Glomerular visceral epithelial cell (primary cell): Measurements from ENCODE around the gene PPARG.
"Not testable (repeated sequence)": the region's sequence is repeated elsewhere in the genome, so short reads cannot be mapped to it uniquely, and the experiment has no call there.

Experiments used
- DNase-seq: peaks from one replicate; pipeline ENCODE4 v3.0.0-alpha.2; 2016; ENCODE audit errors: extremely low spot score

The PPARG gene

DNA sequence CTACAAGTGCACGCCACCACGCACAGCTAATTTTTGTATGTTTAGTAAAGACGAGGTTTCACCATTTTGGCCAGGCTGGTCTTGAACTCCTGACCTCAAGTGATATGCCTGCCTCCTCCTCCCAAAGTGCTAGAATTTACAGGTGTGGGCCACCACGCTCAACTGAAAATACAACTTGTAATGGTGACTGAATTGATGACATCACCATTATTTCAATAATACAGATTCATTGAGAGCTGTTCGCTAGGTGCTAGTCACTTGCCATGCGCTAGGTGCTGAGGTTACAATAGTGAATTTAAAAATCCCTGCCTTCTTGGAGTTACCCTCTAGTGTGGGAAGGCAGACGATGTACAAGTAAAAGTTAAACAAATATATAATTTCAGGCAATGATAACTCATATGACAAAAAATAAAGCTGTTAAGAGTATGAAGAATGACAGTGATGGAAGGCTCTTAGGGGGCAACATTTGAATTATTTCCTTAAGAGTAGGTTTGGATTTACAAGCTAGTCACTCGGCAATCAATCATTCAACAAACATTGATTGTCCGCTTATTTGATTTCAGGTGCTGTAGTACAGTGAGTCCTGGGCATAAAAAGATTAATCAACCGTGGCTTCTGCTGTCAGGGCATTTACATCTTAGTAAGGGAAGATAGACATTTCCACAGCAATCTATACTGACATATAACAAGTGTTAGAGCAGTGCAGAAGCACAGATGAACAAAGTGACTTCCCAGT, 9.1 kb upstream of the PPARG start:
- no peak for DNase-seq

- DNase-seq: no peak
Measured at GRCh38 chr3:12280357-12280806, 8.5 kb upstream of the PPARG start.

DNA sequence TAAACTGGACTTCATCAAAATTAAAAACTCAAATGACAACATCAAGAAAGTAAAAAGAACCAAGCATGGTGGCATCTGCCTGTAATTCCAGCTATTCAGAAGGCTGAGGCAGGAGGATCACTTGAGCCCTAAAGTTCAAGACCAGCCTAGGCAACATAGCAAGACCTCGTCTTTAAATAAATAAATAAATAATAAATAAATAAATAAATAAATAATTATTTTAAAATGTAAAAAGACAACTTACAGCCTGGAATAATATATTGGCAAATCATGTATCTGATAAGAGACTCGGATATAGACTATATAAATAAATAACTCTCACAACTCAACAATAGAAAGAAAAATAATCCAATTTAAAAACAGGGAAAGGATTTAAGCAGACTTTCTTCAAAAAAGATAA, 4.3 kb upstream of the PPARG start:
- no peak for DNase-seq

DNA sequence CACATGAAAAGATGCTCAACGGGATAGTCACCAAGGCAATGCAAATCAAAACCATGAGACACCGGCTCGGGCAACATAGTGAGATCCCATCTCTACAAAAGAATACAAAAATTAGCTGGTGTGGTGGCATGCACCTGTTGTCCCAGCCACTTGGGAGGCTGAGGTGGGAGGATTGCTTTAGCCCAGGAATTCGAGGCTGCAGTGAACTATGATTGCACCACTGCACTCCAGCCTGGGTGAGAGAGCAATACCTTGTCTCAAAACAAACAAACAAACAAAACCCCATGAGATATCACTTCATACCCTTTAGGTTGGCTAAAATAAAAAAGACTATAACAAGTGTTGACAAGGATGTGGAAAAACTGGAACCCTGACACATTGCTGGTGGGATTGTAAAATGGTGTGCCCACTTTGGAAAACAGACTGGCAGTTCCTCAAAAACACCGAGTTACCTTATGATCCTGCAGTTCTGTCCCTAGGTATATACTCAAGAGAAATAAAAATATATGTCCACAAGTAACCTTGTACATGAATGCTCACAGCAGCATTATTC, 3.8 kb upstream of the PPARG start:
- no peak for DNase-seq

GRCh38 chr3:12285779-12286178, 3.1 kb upstream of the PPARG start:
- DNase-seq: not testable (repeated sequence)

DNA sequence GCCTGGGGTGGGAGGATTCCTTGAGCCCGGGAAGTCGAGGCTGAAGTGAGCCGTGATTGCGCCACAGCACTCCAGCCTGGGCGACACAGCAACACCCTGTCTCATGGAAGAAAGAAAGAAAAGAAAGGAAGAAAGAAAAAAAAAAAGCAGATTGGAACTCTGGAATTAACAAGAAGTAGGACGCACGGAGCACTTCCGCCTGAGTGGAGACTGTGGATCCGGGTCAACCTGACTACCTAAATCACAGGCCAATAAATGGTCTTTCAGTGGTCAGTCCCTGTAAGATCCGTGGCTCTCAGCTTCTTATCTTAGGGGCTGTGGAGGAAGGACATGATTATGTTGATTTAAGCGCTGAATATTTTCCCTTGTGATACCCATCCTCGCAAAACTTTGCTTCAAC, 2.4 kb upstream of the PPARG start:
- DNase-seq: no peak

- DNase-seq: peak; percentile 15
Measured at GRCh38 chr3:12286927-12287726, 1.7 kb upstream of the PPARG start.

DNA sequence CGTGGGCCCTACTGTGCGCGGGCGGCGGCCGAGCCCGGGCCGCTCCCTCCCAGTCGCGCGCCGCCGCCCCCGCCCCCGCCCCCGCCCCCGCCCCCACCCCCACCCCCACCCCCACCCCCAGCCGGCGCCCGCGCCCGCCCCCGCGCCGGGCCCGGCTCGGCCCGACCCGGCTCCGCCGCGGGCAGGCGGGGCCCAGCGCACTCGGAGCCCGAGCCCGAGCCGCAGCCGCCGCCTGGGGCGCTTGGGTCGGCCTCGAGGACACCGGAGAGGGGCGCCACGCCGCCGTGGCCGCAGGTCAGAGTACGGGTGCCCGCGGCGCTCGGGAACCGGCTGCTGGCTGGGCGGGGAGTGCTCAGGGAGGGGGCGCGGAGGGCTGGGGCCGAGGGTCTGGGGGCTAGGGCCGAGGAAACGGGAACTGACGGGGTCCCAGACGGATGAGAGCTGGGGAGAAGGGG, 1.1 kb upstream of the PPARG start:
- peak; percentile 37 for DNase-seq

GRCh38 chr3:12289524-12289923, 654 bp downstream of the PPARG start:
- no peak for DNase-seq

GRCh38 chr3:12292770-12293169, 3.9 kb downstream of the PPARG start:
- DNase-seq: no peak

DNA sequence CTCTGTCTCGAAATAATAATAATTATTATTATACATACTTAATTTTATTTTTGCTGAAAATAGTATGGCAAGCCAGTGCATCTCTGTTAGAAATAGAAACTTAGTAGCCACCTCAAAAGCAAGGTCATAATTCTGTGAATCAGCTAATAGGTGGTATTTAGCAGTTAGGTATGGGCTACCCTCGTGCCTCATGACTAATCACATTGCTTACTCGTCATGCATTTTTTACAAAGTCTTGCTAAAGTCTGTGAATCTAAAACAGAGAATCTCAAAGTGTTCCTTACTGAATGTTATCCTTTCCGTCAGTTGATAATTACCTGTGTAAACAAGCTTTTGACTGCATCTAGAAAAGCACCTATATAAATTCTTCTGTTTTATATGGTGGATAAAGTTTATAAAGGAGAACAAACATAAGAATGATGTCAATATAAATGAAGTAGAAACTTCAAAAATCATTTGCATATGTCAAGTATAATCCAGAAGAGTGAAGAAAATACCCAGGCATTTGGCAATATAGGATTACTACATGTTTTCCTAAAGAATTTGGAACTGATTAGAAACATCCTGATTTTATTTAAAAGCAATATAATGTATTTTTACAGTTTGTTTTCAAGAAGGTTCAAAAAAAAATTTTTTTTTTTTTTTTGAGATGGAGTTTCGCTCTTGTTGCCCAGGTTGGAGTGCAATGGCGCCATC, 6.2 kb downstream of the PPARG start:
- DNase-seq: peak; percentile 46

DNA sequence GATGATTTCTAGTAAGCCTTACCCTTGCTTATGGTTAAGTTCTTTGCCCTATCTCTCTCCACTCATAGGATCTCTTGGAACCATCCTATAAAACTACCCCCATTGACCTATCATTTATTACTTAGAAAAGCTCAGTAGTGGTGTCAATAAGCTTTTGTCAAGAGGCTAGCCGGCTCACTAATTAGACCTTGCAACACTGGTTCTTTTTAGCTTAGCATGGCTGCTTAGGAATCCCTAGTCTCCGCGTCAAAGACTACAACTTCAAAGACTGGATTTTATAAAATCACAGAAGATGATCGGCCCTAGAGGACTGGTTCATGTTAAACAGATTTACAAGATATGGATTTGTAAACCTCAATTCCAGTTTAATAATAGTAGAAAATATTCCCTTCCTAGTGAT, 7.6 kb downstream of the PPARG start:
- DNase-seq: no peak

DNA sequence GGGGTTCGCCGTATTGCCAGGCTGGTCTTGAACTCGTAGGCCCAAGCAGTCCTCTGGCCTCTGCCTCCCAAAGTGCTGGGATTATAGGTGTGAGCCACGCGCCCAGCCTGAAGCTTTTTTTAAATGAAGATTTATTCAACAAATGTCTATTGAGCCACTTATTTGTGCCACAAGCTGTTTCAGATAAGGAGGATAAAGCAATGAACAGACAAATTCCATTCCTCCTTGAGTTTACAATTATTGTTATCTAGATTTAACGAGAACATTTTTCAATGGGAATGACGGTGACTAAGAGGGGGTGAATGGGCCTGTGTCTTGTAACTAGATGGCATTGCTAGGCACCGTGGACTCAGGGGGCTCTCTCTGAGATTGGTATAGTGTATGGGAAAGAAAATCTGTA, 10.2 kb downstream of the PPARG start:
- no peak for DNase-seq

DNA sequence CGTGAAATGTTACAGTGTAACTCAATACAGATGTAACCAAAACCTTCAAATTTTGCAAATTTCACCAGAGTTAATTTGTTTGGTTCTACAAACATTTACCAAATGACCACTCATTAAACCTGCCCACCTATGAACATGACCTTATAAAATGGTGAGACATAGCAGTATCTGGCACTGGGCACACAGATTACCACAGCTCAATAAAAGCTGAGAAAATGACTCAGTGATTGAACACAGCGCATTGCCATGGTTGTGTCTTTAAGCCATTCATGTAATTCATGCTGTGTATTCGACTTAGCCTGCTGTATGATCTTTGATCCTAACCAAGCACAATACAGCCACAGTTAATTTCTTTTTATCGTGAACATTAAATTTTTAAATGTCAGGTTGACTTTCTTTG, 11.3 kb downstream of the PPARG start:
- peak; percentile 45 for DNase-seq

GRCh38 chr3:12301031-12301430, 12.2 kb downstream of the PPARG start:
- DNase-seq: no peak

DNA sequence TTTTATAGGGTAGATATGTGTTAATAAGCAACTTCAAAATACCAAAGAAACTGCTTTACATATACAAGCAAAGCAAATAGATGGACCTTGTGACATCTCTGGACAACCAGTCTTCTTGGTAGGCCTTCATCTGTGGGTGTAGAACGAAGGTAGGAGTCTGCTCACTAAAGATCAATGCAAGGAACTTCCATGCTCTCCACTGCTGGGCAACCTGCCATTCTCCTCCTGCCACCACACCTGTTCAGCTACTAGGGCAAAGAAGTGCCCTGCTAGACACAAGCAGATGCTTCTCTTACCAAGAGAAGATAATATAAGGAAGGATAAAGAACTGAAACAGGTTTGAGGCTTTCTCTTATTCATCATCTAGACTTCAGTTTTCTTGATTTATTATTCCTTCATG, 12.6 kb downstream of the PPARG start:
- DNase-seq: no peak

DNA sequence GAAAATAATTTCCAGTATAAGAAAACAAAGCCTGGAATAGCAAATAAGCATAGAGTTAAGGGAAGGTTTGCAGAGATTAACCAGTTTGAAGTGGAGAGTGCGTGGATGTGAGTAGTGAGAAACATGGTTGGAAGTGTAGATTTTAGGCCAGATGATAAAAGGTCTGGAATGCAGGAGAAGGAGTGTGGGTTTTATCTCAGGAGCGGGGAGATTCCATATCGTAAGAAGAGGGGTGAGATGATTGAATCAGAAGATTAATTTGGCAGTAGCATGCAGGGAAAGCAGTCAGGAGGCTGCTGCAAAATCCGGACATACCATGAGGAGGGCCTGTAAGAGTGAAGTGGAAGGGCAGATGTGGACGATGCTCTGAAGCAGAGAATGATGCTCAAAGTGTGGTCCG, 13.7 kb downstream of the PPARG start:
- DNase-seq: no peak

DNA sequence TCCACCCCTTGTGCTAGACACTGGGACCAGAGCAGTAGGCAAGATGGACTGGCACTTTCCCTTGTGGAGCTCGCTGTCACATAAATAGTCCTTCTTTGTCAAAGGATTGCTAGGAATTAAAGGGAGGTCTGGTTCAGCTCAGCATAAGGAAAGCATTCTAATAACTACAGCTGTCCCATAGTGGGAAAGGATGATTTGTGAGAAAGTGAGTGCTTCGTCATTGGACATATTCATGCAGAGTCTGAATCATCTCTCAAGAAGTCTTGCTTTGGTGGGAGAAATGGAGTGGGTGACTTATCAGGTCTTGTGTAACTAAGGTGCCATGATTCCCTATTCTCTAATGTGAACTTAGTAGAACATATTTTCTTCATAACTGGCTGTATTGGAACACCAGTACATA, 14.7 kb downstream of the PPARG start:
- peak; percentile 54 for DNase-seq

DNA sequence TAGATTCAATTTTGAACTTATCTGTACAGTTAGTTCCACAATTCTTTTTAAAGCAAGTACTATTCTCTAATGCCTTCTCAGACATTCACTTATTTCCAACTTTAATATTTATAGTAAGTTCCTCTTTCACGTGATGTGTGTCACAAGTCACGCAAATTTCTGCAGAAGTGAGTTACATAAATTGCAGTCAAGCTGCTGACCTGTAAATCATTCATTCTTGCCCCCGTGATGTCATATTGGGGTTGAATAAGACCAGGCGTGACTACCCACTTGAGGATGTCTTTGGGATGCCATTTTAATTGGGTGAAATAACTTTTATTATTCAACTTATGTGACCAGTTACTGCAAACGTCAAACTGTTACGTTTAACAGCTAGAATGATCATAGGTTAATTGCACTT, 15.1 kb downstream of the PPARG start:
- DNase-seq: no peak

GRCh38 chr3:12307136-12307535, 18.3 kb downstream of the PPARG start:
- DNase-seq: no peak

- DNase-seq: peak; percentile 82
Measured at GRCh38 chr3:12308517-12308916, 19.6 kb downstream of the PPARG start.

- no peak for DNase-seq
Measured at GRCh38 chr3:12309716-12310115, 20.8 kb downstream of the PPARG start.
